GM23338 (cell line): Measurements from ENCODE around the gene SLC41A3. TPM values are rescaled to one million over a fixed set of nuclear protein-coding genes. Genes with fewer than 3 reads are reported as not detected.

ENCODE experiments used
- ATAC-seq: fragments of 200-7000 bp; cut with Tn5 transposase; 3 replicates; pipeline ENCODE4 v1.9.1; 2020
- DNase-seq: peaks from one replicate; pipeline ENCODE4 v3.0.0-alpha.2; 2015; ENCODE audit warnings: low spot score
- H2AFZ ChIP-seq: fragments of 200-600 bp; sonication (generic); 2 replicates; pipeline ENCODE4 v1.8.0; 2016; ENCODE audit warnings: antibody characterized with exemption, mild to moderate bottlenecking, moderate library complexity
- H3F3A ChIP-seq: fragments of 200-600 bp; sonication (generic); replicated peaks from 2 replicates; pipeline ENCODE4 v1.8.0; 2017; ENCODE audit warnings: antibody characterized with exemption, mixed run types, low read depth
- H3K27ac ChIP-seq: fragments of 200-600 bp; sonication (generic); 2 replicates; pipeline ENCODE4 v1.6.1; 2016; ENCODE audit warnings: low read depth
- H3K27me3 ChIP-seq: fragments of 200-600 bp; sonication (generic); 2 replicates; pipeline ENCODE4 v1.8.0; 2016; ENCODE audit warnings: mild to moderate bottlenecking, mixed run types, moderate library complexity; ENCODE audit not compliant: insufficient read depth
- H3K36me3 ChIP-seq: fragments of 200-600 bp; sonication (generic); 2 replicates; pipeline ENCODE4 v1.8.0; 2016; ENCODE audit warnings: mild to moderate bottlenecking; ENCODE audit not compliant: insufficient read depth
- H3K4me1 ChIP-seq: fragments of 200-600 bp; sonication (generic); 2 replicates; pipeline ENCODE4 v1.8.0; 2016; ENCODE audit warnings: mild to moderate bottlenecking, moderate library complexity; ENCODE audit not compliant: insufficient read depth
- H3K4me2 ChIP-seq: fragments of 200-600 bp; sonication (generic); 2 replicates; pipeline ENCODE4 v1.7.1; 2017; ENCODE audit warnings: mixed run types
- H3K4me3 ChIP-seq: fragments of 200-600 bp; sonication (generic); 2 replicates; pipeline ENCODE4 v1.6.1; 2016; ENCODE audit warnings: mixed run types
- H3K79me2 ChIP-seq: fragments of 200-600 bp; sonication (generic); replicated peaks from 2 replicates; pipeline ENCODE4 v1.8.0; 2017; ENCODE audit warnings: mild to moderate bottlenecking; ENCODE audit not compliant: insufficient read depth
- H3K9me2 ChIP-seq: fragments of 200-600 bp; sonication (generic); 2 replicates; pipeline ENCODE4 v1.8.0; 2017; ENCODE audit not compliant: insufficient read depth
- H4K20me1 ChIP-seq: fragments of 200-600 bp; sonication (generic); replicated peaks from 2 replicates; pipeline ENCODE4 v1.8.0; 2017; ENCODE audit warnings: mild to moderate bottlenecking; ENCODE audit not compliant: insufficient read depth
- H3K27ac Mint-ChIP-seq: 2 replicates; pipeline ENCODE4 v1.8.0; 2020; ENCODE audit warnings: inconsistent platforms, mild to moderate bottlenecking, moderate library complexity, mixed read lengths
- H3K27me3 Mint-ChIP-seq: 3 replicates; pipeline ENCODE4 v1.8.0; 2022; ENCODE audit warnings: low read depth, mild to moderate bottlenecking, moderate library complexity, mixed read lengths, inconsistent platforms; ENCODE audit not compliant: insufficient read depth, poor library complexity
- H3K36me3 Mint-ChIP-seq: 3 replicates; pipeline ENCODE4 v1.8.0; 2021; ENCODE audit warnings: low read depth, mild to moderate bottlenecking, inconsistent platforms, moderate library complexity, mixed read lengths
- H3K4me1 Mint-ChIP-seq: 3 replicates; pipeline ENCODE4 v1.8.0; 2020; ENCODE audit warnings: mild to moderate bottlenecking, inconsistent platforms, mixed read lengths
- H3K4me3 Mint-ChIP-seq: 3 replicates; pipeline ENCODE4 v1.8.0; 2021; ENCODE audit warnings: moderate library complexity, mild to moderate bottlenecking, inconsistent platforms, mixed read lengths
- H3K9me3 Mint-ChIP-seq: 3 replicates; pipeline ENCODE4 v1.8.0; 2020; ENCODE audit warnings: moderate library complexity, mild to moderate bottlenecking, inconsistent platforms, mixed read lengths
- CREB1 ChIP-seq: fragments of 250-450 bp; sonication (Bioruptor Pico); IDR thresholded peaks from 2 replicates; pipeline ENCODE4 v1.5.0; 2020; ENCODE audit warnings: low read depth, mild to moderate bottlenecking, moderate library complexity
- CTCF ChIP-seq, 2 experiments: fragments of 200-600 bp in 1 of 2; sonication (generic) in 1 of 2; conservative IDR thresholded peaks; 2 replicates each; pipeline versions ENCODE4 v1.5.1 to v1.6.1; 2016 to 2017; ENCODE audit warnings: antibody characterized with exemption in 2 of 2, low read depth in 2 of 2, mild to moderate bottlenecking in 2 of 2, moderate library complexity in 1 of 2
- ETS1 ChIP-seq: IDR thresholded peaks from 2 replicates; pipeline ENCODE4 v1.6.1; 2016; ENCODE audit warnings: antibody characterized with exemption
- EZH2 ChIP-seq: fragments of 200-600 bp; sonication (generic); IDR thresholded peaks from one replicate; pipeline ENCODE4 v1.8.0; 2017; ENCODE audit warnings: antibody characterized with exemption, mild to moderate bottlenecking, low read depth; ENCODE audit not compliant: unreplicated experiment
- EZH2phosphoT487 ChIP-seq: fragments of 200-600 bp; sonication (generic); IDR thresholded peaks from one replicate; pipeline ENCODE4 v1.8.1; 2018; ENCODE audit warnings: antibody characterized with exemption; ENCODE audit not compliant: unreplicated experiment
- JUNB ChIP-seq: IDR thresholded peaks from one replicate; pipeline ENCODE4 v1.6.1; 2016; ENCODE audit warnings: antibody characterized with exemption; ENCODE audit not compliant: unreplicated experiment
- NANOG ChIP-seq: IDR thresholded peaks from 2 replicates; pipeline ENCODE4 v1.6.1; 2016; ENCODE audit warnings: antibody characterized with exemption, borderline replicate concordance
- POLR2AphosphoS5 ChIP-seq: IDR thresholded peaks from 2 replicates; pipeline ENCODE4 v1.6.1; 2016; ENCODE audit warnings: antibody characterized with exemption, low read depth
- REST ChIP-seq: IDR thresholded peaks from one replicate; pipeline ENCODE4 v1.6.1; 2018; ENCODE audit warnings: antibody characterized with exemption; ENCODE audit not compliant: unreplicated experiment
- STAT1 ChIP-seq: IDR thresholded peaks from one replicate; pipeline ENCODE4 v1.6.1; 2016; ENCODE audit warnings: antibody characterized with exemption; ENCODE audit not compliant: unreplicated experiment
- ZNF114 ChIP-seq: fragments of 250-450 bp; sonication (Bioruptor Pico); IDR thresholded peaks from 2 replicates; pipeline ENCODE4 v1.5.0; 2020; ENCODE audit warnings: mild to moderate bottlenecking, moderate library complexity
- polyA plus RNA-seq: library from polyadenylated mRNA; unstranded; fragments of >200 nt; fragmentation: Nextera tagmentation; extraction: Ambion mirVana; gene quantifications from 2 replicates; pipeline ENCODE4 v1.2.1, GENCODE V29; 2016
- total RNA-seq: library from RNA; depleted of rRNA; stranded (reverse); fragments of >200 nt; shearing (Covaris generic); gene quantifications from 2 replicates; pipeline ENCODE4 v1.2.3, GENCODE V29; 2014

Gene SLC41A3
- total and polyA plus RNA-seq, 2 experiments from 2014 or later, result 12.1 to 29.8 TPM

- TF ChIP-seq REST, result no peak
Measured at GRCh38 chr3:126004692-126005091, 79.2 kb downstream of the SLC41A3 start (continued).

GRCh38 chr3:126004217-126004616, 79.7 kb downstream of the SLC41A3 start:
- H3K4me3 Mint-ChIP-seq, result no peak overlapping the region
- no peaks in the 10 kb centered on the region for H3K79me2 ChIP-seq
- TF ChIP-seq POLR2AphosphoS5, result no peak
- no peak for TF ChIP-seq EZH2
- TF ChIP-seq ETS1, result no peak
- no peak for TF ChIP-seq CTCF (conservative IDR thresholded peaks at IDR 0.05; ENCODE audit: low read depth in 2 of 2)
- TF ChIP-seq NANOG, result no peak
- TF ChIP-seq JUNB, result no peak
- TF ChIP-seq EZH2phosphoT487, result no peak
- TF ChIP-seq STAT1, result no peak
- no peak for TF ChIP-seq ZNF114
- TF ChIP-seq REST, result no peak
- TF ChIP-seq CREB1 (CRISPR knock-in tag), result no peak

More at GRCh38 chr3:126004217-126004616, 79.7 kb downstream of the SLC41A3 start:
- H4K20me1 ChIP-seq, result no peaks in the 10 kb centered on the region
- no peak overlapping the region for H3K27ac Mint-ChIP-seq
- ATAC-seq, result no peak
- H3K27me3 ChIP-seq, result no peaks in the 10 kb centered on the region
- no peaks in the 10 kb centered on the region for H3K4me1 ChIP-seq
- H3K4me2 ChIP-seq, result no peak overlapping the region
- H3K27me3 Mint-ChIP-seq, result no peaks in the 10 kb centered on the region
- peaks cover 5% of the 10 kb centered on the region; the same call in 1 of the 2 replicates for H3K9me2 ChIP-seq
- H3K4me3 ChIP-seq, result no peak overlapping the region
- no peak overlapping the region for H2AFZ ChIP-seq
- H3F3A ChIP-seq, result no peaks in the 10 kb centered on the region
- no peak overlapping the region for H3K27ac ChIP-seq
- no peaks in the 10 kb centered on the region for H3K4me1 Mint-ChIP-seq
- no peak for DNase-seq
- peaks cover 3% of the 10 kb centered on the region; the same call in 1 of the 3 replicates for H3K36me3 Mint-ChIP-seq
- H3K36me3 ChIP-seq, result no peaks in the 10 kb centered on the region
- H3K9me3 Mint-ChIP-seq, result peaks cover 13% of the 10 kb centered on the region; the same call in 2 of the 3 replicates
